Bronchial epithelial cell (primary cell): Measurements from ENCODE around the gene CLSTN2. TPM values are rescaled to one million over a fixed set of nuclear protein-coding genes. Genes with fewer than 3 reads are reported as not detected.

ENCODE experiments used
- DNase-seq: peaks from one replicate; pipeline ENCODE4 v3.0.0-alpha.2; 2010; ENCODE audit warnings: low read depth
- FAIRE-seq: peaks from 2 replicates; lab custom pipeline; 2011; peaks lifted over from hg19 to GRCh38; lab: Jason Lieb, UNC
- H3K27me3 ChIP-seq: 2 replicates; pipeline ENCODE4 v1.5.1; 2011; ENCODE audit warnings: low read length; ENCODE audit not compliant: control insufficient read depth, insufficient read depth
- H3K36me3 ChIP-seq: 2 replicates; pipeline ENCODE4 v1.5.1; 2011; ENCODE audit warnings: low read length; ENCODE audit not compliant: control insufficient read depth, insufficient read depth
- H3K4me3 ChIP-seq: 2 replicates; pipeline ENCODE4 v1.5.1; 2011; ENCODE audit warnings: mild to moderate bottlenecking, low read depth, low read length, control low read depth
- CTCF ChIP-seq: IDR thresholded peaks from 2 replicates; pipeline ENCODE4 v1.5.1; 2011; ENCODE audit warnings: mild to moderate bottlenecking, moderate library complexity, low read length, control low read depth, inconsistent platforms; ENCODE audit not compliant: insufficient read depth, severe bottlenecking
- total RNA-seq: library from RNA; depleted of rRNA; stranded (reverse); fragments of >200 nt; gene quantifications from 2 replicates; pipeline ENCODE4 v1.2.1, GENCODE V29; 2014

Gene CLSTN2
- total RNA-seq, 1 donor from 2014 or later: 0.26 TPM

GRCh38 chr3:140388202-140388922 is 453.4 kb downstream of the CLSTN2 start:
- Histone ChIP-seq H3K4me3 (no peak overlapping the region), H3K36me3 (no peaks in the 10 kb centered on the region), H3K27me3 (no peaks in the 10 kb centered on the region)
- FAIRE-seq (no peak), DNase-seq (no peak)
- no peak for TF ChIP-seq CTCF

GRCh38 chr3:140391061-140391460 is 456.1 kb downstream of the CLSTN2 start:
- H3K36me3 ChIP-seq: no peaks in the 10 kb centered on the region
- no peak overlapping the region for H3K4me3 ChIP-seq
- TF ChIP-seq CTCF: no peak
- no peaks in the 10 kb centered on the region for H3K27me3 ChIP-seq
- FAIRE-seq (no peak), DNase-seq (no peak)

GRCh38 chr3:140394488-140395133 is 459.6 kb downstream of the CLSTN2 start:
- TF ChIP-seq CTCF: no peak
- FAIRE-seq (no peak), DNase-seq (peak; percentile 90)
- no peaks in the 10 kb centered on the region for H3K27me3 ChIP-seq
- H3K4me3 ChIP-seq: no peak overlapping the region
- no peaks in the 10 kb centered on the region for H3K36me3 ChIP-seq

GRCh38 chr3:140395134-140396075 is 460.4 kb downstream of the CLSTN2 start:
- DNase-seq (no peak), FAIRE-seq (no peak)
- Histone ChIP-seq H3K36me3 (no peaks in the 10 kb centered on the region), H3K27me3 (no peaks in the 10 kb centered on the region), H3K4me3 (no peak overlapping the region)
- no peak for TF ChIP-seq CTCF

- H3K4me3 ChIP-seq: no peak overlapping the region
- no peaks in the 10 kb centered on the region for H3K27me3 ChIP-seq
- no peak for TF ChIP-seq CTCF
- DNase-seq (no peak), FAIRE-seq (peak; percentile 72)
- H3K36me3 ChIP-seq: no peaks in the 10 kb centered on the region
Measured at GRCh38 chr3:140396110-140396509, 461.1 kb downstream of the CLSTN2 start.
